Endodermal cell (in vitro differentiated cells): ENCODE results near the gene CCND2. TPM values are rescaled to one million over a fixed set of nuclear protein-coding genes. Genes with fewer than 3 reads are reported as not detected.

Experiments used
- DNase-seq: peaks from one replicate; pipeline ENCODE4 v3.0.0-alpha.2; 2017
- H3K27ac ChIP-seq: 2 replicates; pipeline ENCODE4 v1.5.1; 2013; ENCODE audit warnings: mild to moderate bottlenecking, low read depth, low read length, moderate library complexity
- H3K27me3 ChIP-seq: 2 replicates; pipeline ENCODE4 v1.6.1; 2013; ENCODE audit warnings: mild to moderate bottlenecking, low read length, moderate library complexity; ENCODE audit not compliant: insufficient read depth, control insufficient read depth, poor library complexity, severe bottlenecking
- H3K36me3 ChIP-seq: 2 replicates; pipeline ENCODE4 v1.7.0; 2013; ENCODE audit warnings: mild to moderate bottlenecking, low read length, moderate library complexity; ENCODE audit not compliant: control insufficient read depth, insufficient read depth
- H3K4me1 ChIP-seq: one replicate; pipeline ENCODE4 v1.7.0; 2013; ENCODE audit warnings: low read length; ENCODE audit not compliant: control insufficient read depth, insufficient read depth
- H3K4me3 ChIP-seq: 2 replicates; pipeline ENCODE4 v1.5.1; 2013; ENCODE audit warnings: mild to moderate bottlenecking, low read length, moderate library complexity
- H3K9ac ChIP-seq: 2 replicates; pipeline ENCODE4 v1.6.1; 2013; ENCODE audit warnings: mild to moderate bottlenecking, low read length, moderate library complexity; ENCODE audit not compliant: poor library complexity, severe bottlenecking; ENCODE audit errors: extremely low read depth
- H3K9me3 ChIP-seq: 2 replicates; pipeline ENCODE4 v1.6.1; 2013; ENCODE audit warnings: mild to moderate bottlenecking, low read length, moderate library complexity; ENCODE audit not compliant: control insufficient read depth
- H3K27ac Mint-ChIP-seq: 2 replicates; pipeline ENCODE4 v1.8.0; 2020; ENCODE audit warnings: mixed read lengths
- H3K27me3 Mint-ChIP-seq: 2 replicates; pipeline ENCODE4 v1.8.0; 2021; ENCODE audit warnings: mild to moderate bottlenecking, mixed read lengths; ENCODE audit not compliant: insufficient read depth
- H3K36me3 Mint-ChIP-seq: 2 replicates; pipeline ENCODE4 v1.8.0; 2020; ENCODE audit warnings: low read depth, mixed read lengths
- H3K4me1 Mint-ChIP-seq: 2 replicates; pipeline ENCODE4 v1.8.0; 2020; ENCODE audit warnings: mixed read lengths
- H3K4me3 Mint-ChIP-seq: 2 replicates; pipeline ENCODE4 v1.8.0; 2020; ENCODE audit warnings: mild to moderate bottlenecking, moderate library complexity, mixed read lengths
- H3K9me3 Mint-ChIP-seq: 2 replicates; pipeline ENCODE4 v1.8.0; 2020; ENCODE audit warnings: mild to moderate bottlenecking, mixed read lengths
- WGBS, 2 experiments: methylation state at CpG; one replicate each; pipeline versions ENCODE4 v1.1.5 to v1.1.7; 2013; ENCODE audit warnings: missing lambda C conversion rate in 2 of 2, mixed read lengths in 1 of 2; ENCODE audit not compliant: insufficient coverage in 1 of 2, insufficient read length in 1 of 2; 5-methylcytosine and 5-hydroxymethylcytosine counted together
- total RNA-seq, 2 donors: library from RNA; stranded (reverse); fragmentation: NEBNext Ultra II Directional in 1 of 2; extraction: Animal tissue kit (Norgen Biotek cat#: 25700) in 1 of 2; gene quantifications; 2 replicates in 1 of 2; 3 replicates in 1 of 2; pipeline ENCODE4 v1.2.1, GENCODE V29; 2021
- TF ChIP-seq, protein P1 (sequence below): fragments of 200-600 bp; sonication (generic); conservative IDR thresholded peaks from 2 replicates; pipeline ENCODE4 v1.5.0; 2021; ENCODE audit warnings: antibody characterized with exemption, mild to moderate bottlenecking

Gene CCND2
- total RNA-seq, 2 donors from 2014 or later, result 286 to 362 TPM

- peaks cover 7% of the 10 kb centered on the region for H3K4me1 Mint-ChIP-seq
- WGBS, 2 experiments, result 94 to 100% methylated on average over 3 to 8 of the region's 8 CpGs
- peaks cover 68% of the 10 kb centered on the region for H3K36me3 ChIP-seq
- TF ChIP-seq, protein P1, sequence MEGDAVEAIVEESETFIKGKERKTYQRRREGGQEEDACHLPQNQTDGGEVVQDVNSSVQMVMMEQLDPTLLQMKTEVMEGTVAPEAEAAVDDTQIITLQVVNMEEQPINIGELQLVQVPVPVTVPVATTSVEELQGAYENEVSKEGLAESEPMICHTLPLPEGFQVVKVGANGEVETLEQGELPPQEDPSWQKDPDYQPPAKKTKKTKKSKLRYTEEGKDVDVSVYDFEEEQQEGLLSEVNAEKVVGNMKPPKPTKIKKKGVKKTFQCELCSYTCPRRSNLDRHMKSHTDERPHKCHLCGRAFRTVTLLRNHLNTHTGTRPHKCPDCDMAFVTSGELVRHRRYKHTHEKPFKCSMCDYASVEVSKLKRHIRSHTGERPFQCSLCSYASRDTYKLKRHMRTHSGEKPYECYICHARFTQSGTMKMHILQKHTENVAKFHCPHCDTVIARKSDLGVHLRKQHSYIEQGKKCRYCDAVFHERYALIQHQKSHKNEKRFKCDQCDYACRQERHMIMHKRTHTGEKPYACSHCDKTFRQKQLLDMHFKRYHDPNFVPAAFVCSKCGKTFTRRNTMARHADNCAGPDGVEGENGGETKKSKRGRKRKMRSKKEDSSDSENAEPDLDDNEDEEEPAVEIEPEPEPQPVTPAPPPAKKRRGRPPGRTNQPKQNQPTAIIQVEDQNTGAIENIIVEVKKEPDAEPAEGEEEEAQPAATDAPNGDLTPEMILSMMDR, result no peak
- no peaks in the 10 kb centered on the region for H3K9me3 ChIP-seq
- peak; percentile 35 for DNase-seq
- no peak overlapping the region for H3K4me3 Mint-ChIP-seq
- H3K27me3 ChIP-seq, result no peaks in the 10 kb centered on the region
- H3K36me3 Mint-ChIP-seq, result peaks cover 96% of the 10 kb centered on the region
- H3K4me1 ChIP-seq, result no peaks in the 10 kb centered on the region
- no peak overlapping the region for H3K9ac ChIP-seq
- no peak overlapping the region for H3K27ac Mint-ChIP-seq
- H3K27ac ChIP-seq, result no peak overlapping the region
- no peaks in the 10 kb centered on the region for H3K9me3 Mint-ChIP-seq
- H3K4me3 ChIP-seq, result no peak overlapping the region
- no peaks in the 10 kb centered on the region for H3K27me3 Mint-ChIP-seq
These were observed 11.5 kb downstream of the CCND2 start for GRCh38 chr12:4285070-4285469.

DNA sequence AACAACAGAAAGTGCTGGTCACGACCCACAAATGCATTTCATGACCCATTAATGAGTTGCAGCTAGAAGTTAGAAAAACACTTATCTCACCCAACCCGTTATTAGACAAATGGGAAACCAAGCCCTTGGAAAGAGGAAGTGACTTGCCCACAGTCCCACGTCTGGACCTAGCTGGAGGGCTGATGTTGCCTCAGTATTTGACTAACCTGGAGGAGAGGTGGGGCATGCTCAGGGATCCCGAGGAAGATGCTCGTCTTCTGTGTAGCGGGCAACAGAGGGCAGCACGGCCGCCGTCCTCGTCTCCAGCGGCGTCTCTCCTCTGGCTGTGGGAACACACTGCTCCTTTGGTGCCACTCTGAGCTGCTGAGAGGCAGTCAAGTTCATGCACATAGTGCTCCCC, 12.7 kb downstream of the CCND2 start:
- TF ChIP-seq, protein P1, result peak; percentile 49
- H3K27ac ChIP-seq, result no peak overlapping the region
- no peaks in the 10 kb centered on the region for H3K4me1 ChIP-seq
- Mint-ChIP-seq H3K4me3 (no peak overlapping the region), H3K27ac (peak overlapping the region; percentile 2), H3K4me1 (peaks cover 7% of the 10 kb centered on the region), H3K9me3 (no peaks in the 10 kb centered on the region), H3K36me3 (peaks cover 96% of the 10 kb centered on the region), H3K27me3 (no peaks in the 10 kb centered on the region)
- H3K9ac ChIP-seq, result no peak overlapping the region
- H3K4me3 ChIP-seq, result no peak overlapping the region
- peaks cover 68% of the 10 kb centered on the region for H3K36me3 ChIP-seq
- DNase-seq, result peak; percentile 71
- H3K9me3 ChIP-seq, result no peaks in the 10 kb centered on the region
- 87 to 100% methylated on average over 4 to 12 of the region's 12 CpGs for WGBS, 2 experiments
- no peaks in the 10 kb centered on the region for H3K27me3 ChIP-seq

DNA sequence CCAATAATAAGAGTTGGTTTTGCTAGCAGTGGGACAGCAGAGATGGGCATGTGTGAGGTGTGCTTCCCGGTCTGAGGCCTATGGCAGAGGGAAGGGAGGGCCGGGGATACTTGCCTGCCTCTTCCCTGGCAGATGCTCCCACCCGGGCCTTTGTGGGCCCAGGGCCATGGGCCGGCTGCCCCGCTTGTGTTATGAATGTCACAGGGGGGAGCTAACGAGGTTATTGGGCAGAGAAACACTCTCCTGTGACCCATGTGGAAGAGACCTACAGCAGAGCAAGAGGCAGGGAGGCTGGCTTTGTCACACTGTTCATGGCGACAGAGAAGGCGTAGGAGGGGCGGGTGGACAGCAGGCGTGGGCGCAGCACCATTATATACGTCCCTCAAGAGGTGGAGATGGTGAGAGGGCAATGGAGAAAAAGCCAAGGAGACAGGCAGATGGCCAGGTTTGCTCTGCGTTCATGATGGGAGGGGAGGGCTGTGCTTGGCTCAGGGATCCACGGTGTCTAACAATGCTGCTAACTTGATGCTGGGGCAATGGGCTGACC, 13.3 kb downstream of the CCND2 start:
- peak overlapping the region; percentile 56 for H3K27ac ChIP-seq
- no peaks in the 10 kb centered on the region for H3K27me3 ChIP-seq
- no peak overlapping the region for H3K9ac ChIP-seq
- H3K36me3 ChIP-seq, result peaks cover 72% of the 10 kb centered on the region
- H3K4me3 Mint-ChIP-seq, result no peak overlapping the region
- WGBS, 2 experiments, result 86 to 93% methylated on average over 7 to 14 of the region's 14 CpGs
- no peaks in the 10 kb centered on the region for H3K9me3 Mint-ChIP-seq
- no peaks in the 10 kb centered on the region for H3K9me3 ChIP-seq
- H3K4me1 ChIP-seq, result no peaks in the 10 kb centered on the region
- H3K27ac Mint-ChIP-seq, result no peak overlapping the region
- H3K4me3 ChIP-seq, result no peak overlapping the region
- TF ChIP-seq, protein P1, result no peak
- peak; percentile 43 for DNase-seq
- peaks cover 7% of the 10 kb centered on the region for H3K4me1 Mint-ChIP-seq
- peaks cover 96% of the 10 kb centered on the region for H3K36me3 Mint-ChIP-seq
- no peaks in the 10 kb centered on the region for H3K27me3 Mint-ChIP-seq
